ENCODE results near the gene ZNF627. TPM values are rescaled to one million over a fixed set of nuclear protein-coding genes. Genes with fewer than 3 reads are reported as not detected.

The ZNF627 gene
- total and polyA plus RNA-seq, 2 experiments from 2014 or later = 7.8 to 21.2 TPM

- Histone ChIP-seq H3K27me3 (no peaks in the 10 kb centered on the region), H2AFZ (no peak overlapping the region), H3K4me2 (no peak overlapping the region), H3K4me3 (no peak overlapping the region), H3K36me3 (replicated peaks; ENCODE audit: insufficient read depth, low read depth) (no peaks in the 10 kb centered on the region), H3K9me3 (ENCODE audit: low read depth) (no peaks in the 10 kb centered on the region), H3K9me2 (replicated peaks; ENCODE audit: insufficient read depth) (no peaks in the 10 kb centered on the region), H3K4me1 (ENCODE audit: insufficient read depth) (no peaks in the 10 kb centered on the region), H3K79me2 (no peaks in the 10 kb centered on the region), H4K20me1 (ENCODE audit: insufficient read depth, poor library complexity, severe bottlenecking) (no peaks in the 10 kb centered on the region), H3K27ac (no peak overlapping the region)
- peak; percentile 83 for DNase-seq (ENCODE audit: low spot score)
- TF ChIP-seq CTCF (IDR thresholded peaks at IDR 0.05; ENCODE audit: poor library complexity) = peak; percentile 82
- TF ChIP-seq EZH2 (IDR thresholded peaks at IDR 0.05; ENCODE audit: borderline replicate concordance) = no peak
- no peak for TF ChIP-seq EZH2phosphoT487 (IDR thresholded peaks at IDR 0.05; ENCODE audit: low read depth, severe bottlenecking, unreplicated experiment)
- WGBS (ENCODE audit: low lambda C conversion rate, missing lambda C conversion rate) = 8% methylated on average over 7 of the region's 7 CpGs
Measured at GRCh38 chr19:11587302-11587974, 9.8 kb upstream of the ZNF627 start.

- Histone ChIP-seq H4K20me1 (ENCODE audit: insufficient read depth, poor library complexity, severe bottlenecking) (no peaks in the 10 kb centered on the region), H3K9me2 (replicated peaks; ENCODE audit: insufficient read depth) (no peaks in the 10 kb centered on the region), H3K79me2 (no peaks in the 10 kb centered on the region), H3K27ac (no peak overlapping the region), H3K36me3 (replicated peaks; ENCODE audit: insufficient read depth, low read depth) (no peaks in the 10 kb centered on the region), H3K4me3 (no peak overlapping the region), H3K27me3 (no peaks in the 10 kb centered on the region), H3K4me2 (no peak overlapping the region), H2AFZ (no peak overlapping the region), H3K9me3 (ENCODE audit: low read depth) (no peaks in the 10 kb centered on the region), H3K4me1 (ENCODE audit: insufficient read depth) (no peaks in the 10 kb centered on the region)
- TF ChIP-seq CTCF (IDR thresholded peaks at IDR 0.05; ENCODE audit: poor library complexity) (no peak), EZH2phosphoT487 (IDR thresholded peaks at IDR 0.05; ENCODE audit: low read depth, severe bottlenecking, unreplicated experiment) (no peak), EZH2 (IDR thresholded peaks at IDR 0.05; ENCODE audit: borderline replicate concordance) (no peak)
- DNase-seq (ENCODE audit: low spot score) = no peak
- 76% methylated on average over 13 of the region's 13 CpGs for WGBS (ENCODE audit: low lambda C conversion rate, missing lambda C conversion rate)
Measured at GRCh38 chr19:11587975-11588631, 9.2 kb upstream of the ZNF627 start.

- Histone ChIP-seq H3K4me1 (ENCODE audit: insufficient read depth) (peaks cover 10% of the 10 kb centered on the region), H4K20me1 (ENCODE audit: insufficient read depth, poor library complexity, severe bottlenecking) (peaks cover 7% of the 10 kb centered on the region), H2AFZ (no peak overlapping the region), H3K4me2 (no peak overlapping the region), H3K27me3 (no peaks in the 10 kb centered on the region), H3K9me2 (replicated peaks; ENCODE audit: insufficient read depth) (no peaks in the 10 kb centered on the region), H3K9me3 (ENCODE audit: low read depth) (no peaks in the 10 kb centered on the region), H3K4me3 (no peak overlapping the region), H3K36me3 (replicated peaks; ENCODE audit: insufficient read depth, low read depth) (no peaks in the 10 kb centered on the region), H3K27ac (no peak overlapping the region), H3K79me2 (peaks cover 16% of the 10 kb centered on the region)
- DNase-seq (ENCODE audit: low spot score) = no peak
- 88% methylated on average over 4 of the region's 4 CpGs for WGBS (ENCODE audit: low lambda C conversion rate, missing lambda C conversion rate)
- TF ChIP-seq CTCF (IDR thresholded peaks at IDR 0.05; ENCODE audit: poor library complexity) (no peak), EZH2phosphoT487 (IDR thresholded peaks at IDR 0.05; ENCODE audit: low read depth, severe bottlenecking, unreplicated experiment) (no peak), EZH2 (IDR thresholded peaks at IDR 0.05; ENCODE audit: borderline replicate concordance) (no peak)
Measured at GRCh38 chr19:11594084-11594483, 3.2 kb upstream of the ZNF627 start.

Data from hepatocyte (in vitro differentiated cells).